ENCODE data around the gene ENTR1. TPM values are rescaled to one million over a fixed set of nuclear protein-coding genes. Genes with fewer than 3 reads are reported as not detected.

Gene ENTR1
- total RNA-seq = 25.7 TPM

DNA sequence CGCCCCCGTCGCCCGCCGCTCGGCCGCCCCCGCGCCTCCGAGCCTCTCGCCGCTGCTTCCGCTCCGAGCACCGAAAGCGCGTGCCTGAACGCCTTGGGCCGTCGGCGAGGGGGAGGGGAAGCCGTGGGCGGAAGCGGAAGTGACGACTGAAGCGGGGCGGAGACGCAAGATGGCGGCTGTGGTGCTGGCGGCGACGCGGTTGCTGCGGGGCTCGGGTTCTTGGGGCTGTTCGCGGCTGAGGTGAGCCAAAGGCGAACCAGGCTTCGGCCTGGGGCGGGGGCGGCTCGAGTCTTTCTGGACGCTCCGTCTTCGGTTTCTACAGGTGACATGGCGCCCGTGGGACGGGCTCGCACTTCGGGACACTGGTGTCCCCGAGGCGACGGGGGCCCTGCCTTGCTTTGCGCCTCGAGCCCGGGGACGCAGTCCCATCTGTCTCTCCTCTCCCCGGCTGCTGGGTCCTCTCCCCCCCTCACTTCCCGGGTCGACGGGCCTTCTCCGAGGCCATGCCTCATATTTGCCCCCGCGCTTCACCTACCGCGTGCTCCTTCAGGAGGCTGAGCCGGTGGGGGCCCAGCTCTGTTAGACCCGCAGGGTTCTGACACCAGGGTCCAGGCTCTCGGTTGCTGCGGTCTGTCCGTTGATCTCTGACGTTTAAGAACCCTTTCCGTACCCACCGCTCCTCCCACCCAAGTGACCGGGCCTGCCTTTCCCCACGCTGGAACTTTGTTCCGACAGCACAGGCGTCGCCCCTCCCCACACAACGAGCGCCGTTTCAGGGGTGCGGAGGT lies at the start of gene ENTR1, which contains the start of gene PMPCA:
Gene ENTR1 (minus strand): TSS at position 115 of the 788 bp plus-strand sequence. CDS start 217 bp downstream, outside the sequence.
Gene PMPCA (plus strand): TSS at position 159 of the 788 bp plus-strand sequence. CDS start 11 bp downstream, at position 170.

GRCh38 chr9:136439481-136440408 lies 29.3 kb upstream of the ENTR1 start, which contains the start of gene INPP5E:
TSS of gene INPP5E (minus strand) at chr9:136439845. CDS start at chr9:136439419, 426 bp downstream.

GRCh38 chr9:136400038-136400834 lies 10.2 kb downstream of the ENTR1 start, which contains the start of gene SNAPC4:
TSS of gene SNAPC4 (minus strand) at chr9:136400170. CDS start at chr9:136398428, 1,742 bp downstream.

GRCh38 chr9:136373300-136374182 lies 36.9 kb downstream of the ENTR1 start, which contains the start of gene CARD9:
TSS of gene CARD9 (minus strand) at chr9:136373669. CDS start at chr9:136372078, 1,591 bp downstream.

GRCh38 chr9:136363106-136363948 lies 47.1 kb downstream of the ENTR1 start, which contains the start of gene DNLZ:
TSS of gene DNLZ (minus strand) at chr9:136363744. CDS start at chr9:136363714, 30 bp downstream.

Other genes starting within 250 kb of the ENTR1 start
- 18.5 TPM for gene LHX3, start 205.5 kb downstream of the ENTR1 start, total RNA-seq
- gene QSOX2, start 164.8 kb downstream of the ENTR1 start, total RNA-seq = 20.5 TPM
- 0.66 TPM for gene CCDC187, start 106.5 kb downstream of the ENTR1 start, total RNA-seq
- gene GPSM1, start 83.1 kb downstream of the ENTR1 start, total RNA-seq = 98.5 TPM
- gene DNLZ, start 46.9 kb downstream of the ENTR1 start, total RNA-seq = 4.3 TPM
- 7.9 TPM for gene CARD9, start 36.9 kb downstream of the ENTR1 start, total RNA-seq
- gene SNAPC4, start 10.4 kb downstream of the ENTR1 start, total RNA-seq = 14.7 TPM
- gene PMPCA, start within 50 bp of the ENTR1 start, total RNA-seq = 53.7 TPM
- gene INPP5E, start 29.2 kb upstream of the ENTR1 start, total RNA-seq = 11.9 TPM
- gene SEC16A, start 72.4 kb upstream of the ENTR1 start, total RNA-seq = 53.3 TPM
- gene NOTCH1, start 135.4 kb upstream of the ENTR1 start, total RNA-seq = 156 TPM

Measured in camera-type eye (tissue), 1 donor.